Liver (tissue), 9 donors: Measurements from ENCODE around the gene SGIP1. TPM values are rescaled to one million over a fixed set of nuclear protein-coding genes. Genes with fewer than 3 reads are reported as not detected.

ENCODE experiments used
- DNase-seq: peaks from one replicate; pipeline ENCODE4 v3.0.0-alpha.2; 2017; ENCODE audit warnings: low spot score
- H3K27ac ChIP-seq, 2 donors: one replicate each; pipeline ENCODE4 v1.7.0; 2013; ENCODE audit warnings: inconsistent platforms in 2 of 2, low read length in 2 of 2, control low read depth in 1 of 2, low read depth in 1 of 2, mild to moderate bottlenecking in 1 of 2
- H3K27me3 ChIP-seq, 4 donors: one replicate each; pipeline versions ENCODE4 v1.6.1 to v1.7.0; 2013; ENCODE audit warnings: low read length in 3 of 4, inconsistent platforms in 1 of 4, mild to moderate bottlenecking in 1 of 4, moderate library complexity in 1 of 4; ENCODE audit not compliant: control insufficient read depth in 4 of 4, insufficient read depth in 4 of 4
- H3K36me3 ChIP-seq, 4 donors: one replicate each; pipeline versions ENCODE4 v1.6.1 to v1.7.0; 2013; ENCODE audit warnings: low read length in 3 of 4, mild to moderate bottlenecking in 3 of 4, low read depth in 1 of 4, moderate library complexity in 1 of 4; ENCODE audit not compliant: control insufficient read depth in 4 of 4, insufficient read depth in 3 of 4
- H3K4me1 ChIP-seq, 4 donors: one replicate each; pipeline versions ENCODE4 v1.6.1 to v1.7.0; 2013; ENCODE audit warnings: low read length in 3 of 4, mild to moderate bottlenecking in 3 of 4, moderate library complexity in 1 of 4; ENCODE audit not compliant: control insufficient read depth in 4 of 4, insufficient read depth in 4 of 4
- H3K4me3 ChIP-seq, 3 donors: one replicate each; pipeline versions ENCODE4 v1.6.1 to v1.7.0; 2013; ENCODE audit warnings: low read length in 3 of 3, control low read depth in 1 of 3, low read depth in 1 of 3, mild to moderate bottlenecking in 1 of 3
- H3K9ac ChIP-seq, 2 donors: one replicate each; pipeline ENCODE4 v1.7.0; 2013; ENCODE audit warnings: low read length in 2 of 2, mild to moderate bottlenecking in 2 of 2, moderate library complexity in 2 of 2, control low read depth in 1 of 2, low read depth in 1 of 2
- H3K9me3 ChIP-seq, 4 donors: one replicate each; pipeline versions ENCODE4 v1.6.1 to v1.7.0; 2013; ENCODE audit warnings: low read length in 3 of 4; ENCODE audit not compliant: control insufficient read depth in 4 of 4
- ATF3 ChIP-seq: IDR thresholded peaks from 2 replicates; pipeline ENCODE4 v1.6.1; 2016; ENCODE audit warnings: antibody characterized with exemption
- EGR1 ChIP-seq, 2 donors: IDR thresholded peaks; 2 replicates each; pipeline ENCODE4 v1.6.1; 2016 to 2018; ENCODE audit warnings: antibody characterized with exemption in 2 of 2, low read depth in 2 of 2
- FOXA1 ChIP-seq: IDR thresholded peaks from 2 replicates; pipeline ENCODE4 v1.6.1; 2016; ENCODE audit warnings: antibody characterized with exemption
- FOXA2 ChIP-seq: IDR thresholded peaks from 2 replicates; pipeline ENCODE4 v1.6.1; 2016; ENCODE audit warnings: antibody characterized with exemption
- GABPA ChIP-seq, 2 donors: IDR thresholded peaks in 1 of 2; conservative IDR thresholded peaks in 1 of 2; 2 replicates each; pipeline ENCODE4 v1.6.1; 2016; ENCODE audit warnings: antibody characterized with exemption in 2 of 2, mild to moderate bottlenecking in 1 of 2, moderate library complexity in 1 of 2
- HNF4A ChIP-seq, 2 donors: conservative IDR thresholded peaks; 2 replicates each; pipeline ENCODE4 v1.6.1; 2016; ENCODE audit warnings: antibody characterized with exemption in 2 of 2, mild to moderate bottlenecking in 2 of 2
- HNF4G ChIP-seq: IDR thresholded peaks from 2 replicates; pipeline ENCODE4 v1.6.1; 2016; ENCODE audit warnings: antibody characterized with exemption
- JUND ChIP-seq, 2 donors: IDR thresholded peaks; 2 replicates each; pipeline ENCODE4 v1.6.1; 2016; ENCODE audit warnings: antibody characterized with exemption in 2 of 2
- MAX ChIP-seq: IDR thresholded peaks from 2 replicates; pipeline ENCODE4 v1.6.1; 2016; ENCODE audit warnings: antibody characterized with exemption
- NR2F2 ChIP-seq: IDR thresholded peaks from 2 replicates; pipeline ENCODE4 v1.6.1; 2016; ENCODE audit warnings: antibody characterized with exemption
- RAD21 ChIP-seq, 2 donors: IDR thresholded peaks; 2 replicates each; pipeline ENCODE4 v1.6.1; 2016; ENCODE audit warnings: antibody characterized with exemption in 2 of 2, mild to moderate bottlenecking in 2 of 2
- RXRA ChIP-seq, 2 donors: IDR thresholded peaks; 2 replicates each; pipeline ENCODE4 v1.6.1; 2017 to 2018; ENCODE audit warnings: antibody characterized with exemption in 2 of 2, mild to moderate bottlenecking in 1 of 2
- SP1 ChIP-seq: IDR thresholded peaks from 2 replicates; pipeline ENCODE4 v1.6.1; 2018; ENCODE audit warnings: antibody characterized with exemption, mild to moderate bottlenecking
- TAF1 ChIP-seq: conservative IDR thresholded peaks from 2 replicates; pipeline ENCODE4 v1.6.1; 2016; ENCODE audit warnings: antibody characterized with exemption, mild to moderate bottlenecking
- YY1 ChIP-seq: IDR thresholded peaks from 2 replicates; pipeline ENCODE4 v1.6.1; 2016; ENCODE audit warnings: antibody characterized with exemption, mild to moderate bottlenecking
- WGBS: extraction: QIAGEN DNeasy Blood & Tissue Kit; methylation state at CpG from one replicate; pipeline ENCODE4 v1.1.7; 2013; 5-methylcytosine and 5-hydroxymethylcytosine counted together
- polyA plus RNA-seq, 2 donors: library from polyadenylated mRNA; stranded (reverse) in 1 of 2; unstranded in 1 of 2; fragments of 200-250 nt in 1 of 2; fragments of >200 nt in 1 of 2; fragmentation: Nextera tagmentation in 1 of 2; extraction: Ambion mirVana in 1 of 2; gene quantifications; one replicate each; pipeline versions ENCODE4 v1.2.1 to v1.2.3, GENCODE V29; 2013 to 2015
- total RNA-seq, 2 donors: library from RNA; depleted of rRNA; stranded (reverse); fragments of >200 nt; gene quantifications; one replicate each; pipeline ENCODE4 v1.2.3, GENCODE V29; 2014
- TF ChIP-seq, protein P1 (sequence below): IDR thresholded peaks from 2 replicates; pipeline ENCODE4 v1.6.1; 2016; ENCODE audit warnings: antibody characterized with exemption
- TF ChIP-seq, protein P2 (sequence below): fragments of 150-350 bp; IDR thresholded peaks from 2 replicates; pipeline ENCODE4 v1.5.1; 2017; ENCODE audit warnings: improper control_type of control experiment, low read depth, low read length; ENCODE audit not compliant: missing input control
- donor health status: healthy.
- donor health status: healthy.
- donor health status: healthy.
- donor health status: healthy.
- donor health status: healthy.

SGIP1 gene
- total and polyA plus RNA-seq, 4 donors: 0.09 to 2.5 (median 0.38) TPM

- DNase-seq: no peak
- 97% methylated on average over 1 of the region's 1 CpG for WGBS
- TF ChIP-seq HNF4G (no peak), RAD21 (IDR thresholded peaks at IDR 0.05) (no peak), FOXA1 (no peak), FOXA2 (no peak), TAF1 (no peak), HNF4A (conservative IDR thresholded peaks at IDR 0.05) (no peak)
- TF ChIP-seq, protein P1, sequence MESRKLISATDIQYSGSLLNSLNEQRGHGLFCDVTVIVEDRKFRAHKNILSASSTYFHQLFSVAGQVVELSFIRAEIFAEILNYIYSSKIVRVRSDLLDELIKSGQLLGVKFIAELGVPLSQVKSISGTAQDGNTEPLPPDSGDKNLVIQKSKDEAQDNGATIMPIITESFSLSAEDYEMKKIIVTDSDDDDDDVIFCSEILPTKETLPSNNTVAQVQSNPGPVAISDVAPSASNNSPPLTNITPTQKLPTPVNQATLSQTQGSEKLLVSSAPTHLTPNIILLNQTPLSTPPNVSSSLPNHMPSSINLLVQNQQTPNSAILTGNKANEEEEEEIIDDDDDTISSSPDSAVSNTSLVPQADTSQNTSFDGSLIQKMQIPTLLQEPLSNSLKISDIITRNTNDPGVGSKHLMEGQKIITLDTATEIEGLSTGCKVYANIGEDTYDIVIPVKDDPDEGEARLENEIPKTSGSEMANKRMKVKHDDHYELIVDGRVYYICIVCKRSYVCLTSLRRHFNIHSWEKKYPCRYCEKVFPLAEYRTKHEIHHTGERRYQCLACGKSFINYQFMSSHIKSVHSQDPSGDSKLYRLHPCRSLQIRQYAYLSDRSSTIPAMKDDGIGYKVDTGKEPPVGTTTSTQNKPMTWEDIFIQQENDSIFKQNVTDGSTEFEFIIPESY: no peak
- Histone ChIP-seq H3K4me1 (no peaks in the 10 kb centered on the region), H3K9ac (no peak overlapping the region), H3K9me3 (peaks cover 0 to 2% (median 0%) of the 10 kb centered on the region in 4 donors), H3K36me3 (no peaks in the 10 kb centered on the region), H3K4me3 (no peak overlapping the region), H3K27ac (no peak overlapping the region), H3K27me3 (no peaks in the 10 kb centered on the region)
Measured at GRCh38 chr1:66678146-66678545, 144.2 kb downstream of the SGIP1 start.

DNA sequence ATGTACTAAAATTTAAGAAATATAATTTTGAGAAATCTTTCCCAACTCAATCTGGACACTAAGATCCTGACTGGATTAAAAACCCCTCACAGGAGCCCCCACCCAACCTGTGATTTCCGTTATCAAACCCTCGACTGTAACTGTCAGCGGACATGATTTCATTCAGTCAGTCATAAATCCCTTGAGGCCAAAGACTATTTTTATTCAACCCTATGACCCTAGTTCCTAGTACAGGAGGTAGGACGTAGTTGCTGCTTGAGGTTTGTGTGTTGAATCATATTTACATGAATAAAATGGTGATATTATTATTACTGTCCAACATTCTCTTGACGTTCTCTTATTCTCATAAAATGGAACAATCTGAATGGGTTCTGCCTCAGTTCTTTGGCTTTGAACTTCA lies 145.2 kb downstream of the SGIP1 start:
- Histone ChIP-seq H3K27ac (no peak overlapping the region), H3K27me3 (no peaks in the 10 kb centered on the region), H3K4me3 (no peak overlapping the region), H3K9ac (no peak overlapping the region), H3K4me1 (no peaks in the 10 kb centered on the region), H3K36me3 (no peaks in the 10 kb centered on the region), H3K9me3 (peaks cover 0 to 2% (median 0%) of the 10 kb centered on the region in 4 donors)
- WGBS: 88% methylated on average over 5 of the region's 5 CpGs
- TF ChIP-seq MAX (no peak), HNF4A (conservative IDR thresholded peaks at IDR 0.05) (no peak), YY1 (no peak), RAD21 (IDR thresholded peaks at IDR 0.05) (no peak)
- TF ChIP-seq, protein P2, sequence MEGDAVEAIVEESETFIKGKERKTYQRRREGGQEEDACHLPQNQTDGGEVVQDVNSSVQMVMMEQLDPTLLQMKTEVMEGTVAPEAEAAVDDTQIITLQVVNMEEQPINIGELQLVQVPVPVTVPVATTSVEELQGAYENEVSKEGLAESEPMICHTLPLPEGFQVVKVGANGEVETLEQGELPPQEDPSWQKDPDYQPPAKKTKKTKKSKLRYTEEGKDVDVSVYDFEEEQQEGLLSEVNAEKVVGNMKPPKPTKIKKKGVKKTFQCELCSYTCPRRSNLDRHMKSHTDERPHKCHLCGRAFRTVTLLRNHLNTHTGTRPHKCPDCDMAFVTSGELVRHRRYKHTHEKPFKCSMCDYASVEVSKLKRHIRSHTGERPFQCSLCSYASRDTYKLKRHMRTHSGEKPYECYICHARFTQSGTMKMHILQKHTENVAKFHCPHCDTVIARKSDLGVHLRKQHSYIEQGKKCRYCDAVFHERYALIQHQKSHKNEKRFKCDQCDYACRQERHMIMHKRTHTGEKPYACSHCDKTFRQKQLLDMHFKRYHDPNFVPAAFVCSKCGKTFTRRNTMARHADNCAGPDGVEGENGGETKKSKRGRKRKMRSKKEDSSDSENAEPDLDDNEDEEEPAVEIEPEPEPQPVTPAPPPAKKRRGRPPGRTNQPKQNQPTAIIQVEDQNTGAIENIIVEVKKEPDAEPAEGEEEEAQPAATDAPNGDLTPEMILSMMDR: no peak
- DNase-seq: no peak

DNA sequence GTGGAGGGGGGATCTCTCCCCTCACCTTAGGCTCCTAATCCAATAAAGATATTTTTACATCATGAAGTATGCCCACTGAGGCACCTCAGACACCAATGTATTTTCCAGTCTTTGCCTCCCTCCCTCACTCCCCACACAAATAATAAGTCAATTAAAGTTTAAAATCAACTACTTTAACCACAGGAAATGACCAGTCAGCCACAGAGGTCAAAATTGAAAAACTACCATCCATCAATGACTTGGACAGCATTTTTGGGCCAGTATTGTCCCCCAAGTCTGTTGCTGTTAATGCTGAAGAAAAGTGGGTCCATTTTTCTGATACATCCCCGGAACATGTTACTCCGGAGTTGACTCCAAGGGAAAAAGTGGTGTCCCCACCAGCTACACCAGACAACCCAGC lies 147.7 kb downstream of the SGIP1 start:
- DNase-seq: no peak
- no peak overlapping the region for H3K27ac ChIP-seq
- over 99% methylated on average over 2 of the region's 2 CpGs for WGBS
- no peaks in the 10 kb centered on the region for H3K27me3 ChIP-seq
- no peak overlapping the region for H3K4me3 ChIP-seq
- no peaks in the 10 kb centered on the region for H3K36me3 ChIP-seq
- H3K9me3 ChIP-seq: peaks cover 0 to 2% (median 0%) of the 10 kb centered on the region in 4 donors
- no peak overlapping the region for H3K9ac ChIP-seq
- H3K4me1 ChIP-seq: no peaks in the 10 kb centered on the region
- TF ChIP-seq ATF3 (no peak), RXRA (IDR thresholded peaks at IDR 0.05) (no peak), JUND (IDR thresholded peaks at IDR 0.05) (no peak), FOXA2 (no peak), HNF4G (no peak), GABPA (IDR thresholded peaks at IDR 0.05 in 1 of 2, conservative IDR thresholded peaks at IDR 0.05 in 1 of 2) (no peak), RAD21 (IDR thresholded peaks at IDR 0.05) (no peak), HNF4A (conservative IDR thresholded peaks at IDR 0.05) (no peak), SP1 (no peak), YY1 (no peak), NR2F2 (no peak), EGR1 (IDR thresholded peaks at IDR 0.05; ENCODE audit: low read depth in 2 of 2) (no peak), FOXA1 (no peak)
- TF ChIP-seq, protein P1: no peak
- TF ChIP-seq, protein P2: no peak
